Activated B cell treated with CpG ODN at 0.5 μM for 24 hours (primary cell): ENCODE measurements around the gene STPG3. TPM values are rescaled to one million over a fixed set of nuclear protein-coding genes. Genes with fewer than 3 reads are reported as not detected.

ENCODE experiments used
- ATAC-seq: fragments of 200-7000 bp; cut with Tn5 transposase; one replicate; pipeline ENCODE4 v1.10.0; 2021; ENCODE audit warnings: low read depth, mild to moderate bottlenecking, moderate library complexity
- CTCF ChIA-PET: fragments of 350-600 bp; sonication (Branson Sonifier 250); formaldehyde crosslinking; loops from one replicate; lab custom pipeline; 2021; ENCODE audit warnings: antibody characterized with exemption; lab: Charles Lee
- POLR2A ChIA-PET: fragments of 350-600 bp; sonication (Branson Sonifier 250); formaldehyde crosslinking; loops from one replicate; lab custom pipeline; 2021; ENCODE audit warnings: antibody characterized with exemption; lab: Charles Lee
- DNase-seq: peaks from one replicate; pipeline ENCODE4 v3.0.0; 2022
- H3K27ac Mint-ChIP-seq: one replicate; pipeline ENCODE4 v1.8.0; 2020; ENCODE audit warnings: mixed read lengths
- H3K27me3 Mint-ChIP-seq: one replicate; pipeline ENCODE4 v1.8.0; 2021; ENCODE audit warnings: mixed read lengths
- H3K36me3 Mint-ChIP-seq: one replicate; pipeline ENCODE4 v1.8.0; 2021; ENCODE audit warnings: low read depth, mixed read lengths
- H3K4me1 Mint-ChIP-seq: one replicate; pipeline ENCODE4 v1.8.0; 2021; ENCODE audit warnings: mixed read lengths
- H3K4me3 Mint-ChIP-seq: one replicate; pipeline ENCODE4 v1.8.0; 2020; ENCODE audit warnings: mild to moderate bottlenecking, mixed read lengths
- H3K9me3 Mint-ChIP-seq: one replicate; pipeline ENCODE4 v1.8.0; 2020; ENCODE audit warnings: mixed read lengths
- intact Hi-C: fragments of 100-400 bp; cut with micrococcal nuclease; formaldehyde crosslinking; loops from one replicate; pipeline ENCODE4 v1.15.1; 2024
- total RNA-seq: library from RNA; stranded (reverse); gene quantifications from 2 replicates; pipeline ENCODE4 v1.2.3, GENCODE V29; 2022
- TF ChIP-seq, protein P1 (sequence below): fragments of 200-600 bp; IDR thresholded peaks from one replicate; pipeline ENCODE4 v1.8.0; 2022; ENCODE audit warnings: antibody characterized with exemption, mild to moderate bottlenecking

STPG3 gene
- total RNA-seq, 1 donor from 2014 or later = not detected

- ATAC-seq (no peak), DNase-seq (no peak)
- no peak overlapping the region for H3K4me3 Mint-ChIP-seq
- H3K27me3 Mint-ChIP-seq = no peaks in the 10 kb centered on the region
- TF ChIP-seq, protein P1, sequence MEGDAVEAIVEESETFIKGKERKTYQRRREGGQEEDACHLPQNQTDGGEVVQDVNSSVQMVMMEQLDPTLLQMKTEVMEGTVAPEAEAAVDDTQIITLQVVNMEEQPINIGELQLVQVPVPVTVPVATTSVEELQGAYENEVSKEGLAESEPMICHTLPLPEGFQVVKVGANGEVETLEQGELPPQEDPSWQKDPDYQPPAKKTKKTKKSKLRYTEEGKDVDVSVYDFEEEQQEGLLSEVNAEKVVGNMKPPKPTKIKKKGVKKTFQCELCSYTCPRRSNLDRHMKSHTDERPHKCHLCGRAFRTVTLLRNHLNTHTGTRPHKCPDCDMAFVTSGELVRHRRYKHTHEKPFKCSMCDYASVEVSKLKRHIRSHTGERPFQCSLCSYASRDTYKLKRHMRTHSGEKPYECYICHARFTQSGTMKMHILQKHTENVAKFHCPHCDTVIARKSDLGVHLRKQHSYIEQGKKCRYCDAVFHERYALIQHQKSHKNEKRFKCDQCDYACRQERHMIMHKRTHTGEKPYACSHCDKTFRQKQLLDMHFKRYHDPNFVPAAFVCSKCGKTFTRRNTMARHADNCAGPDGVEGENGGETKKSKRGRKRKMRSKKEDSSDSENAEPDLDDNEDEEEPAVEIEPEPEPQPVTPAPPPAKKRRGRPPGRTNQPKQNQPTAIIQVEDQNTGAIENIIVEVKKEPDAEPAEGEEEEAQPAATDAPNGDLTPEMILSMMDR = no peak
- H3K27ac Mint-ChIP-seq = no peak overlapping the region
- H3K4me1 Mint-ChIP-seq = peaks cover 65% of the 10 kb centered on the region
- peaks cover 27% of the 10 kb centered on the region for H3K36me3 Mint-ChIP-seq
- ChIA-PET POLR2A (interaction anchor here (0.6 to 3.3 kb wide), 3 partner anchors 18 to 121 kb away, joined by 3 to 16 read pairs (median 5); partner anchors contain the start of genes NELFB and TUBB4B), CTCF (no interaction called here)
- H3K9me3 Mint-ChIP-seq = no peaks in the 10 kb centered on the region
- intact Hi-C loops = no loop called here
These were observed 21.4 kb downstream of the STPG3 start for GRCh38 chr9:137272241-137273094.

- Mint-ChIP-seq H3K4me3 (no peak overlapping the region), H3K36me3 (peaks cover 22% of the 10 kb centered on the region), H3K4me1 (peaks cover 62% of the 10 kb centered on the region), H3K27ac (no peak overlapping the region), H3K9me3 (no peaks in the 10 kb centered on the region), H3K27me3 (no peaks in the 10 kb centered on the region)
- no peak for ATAC-seq
- ChIA-PET POLR2A (interaction anchor here (1.5 to 3.3 kb wide), 2 partner anchors 19 to 32 kb away, joined by 5 to 16 read pairs; partner anchors contain the start of genes NELFB and TUBB4B), CTCF (no interaction called here)
- DNase-seq = no peak
- TF ChIP-seq, protein P1 = no peak
- intact Hi-C loops = no loop called here
These were observed 22.0 kb downstream of the STPG3 start for GRCh38 chr9:137273095-137273490.

DNA sequence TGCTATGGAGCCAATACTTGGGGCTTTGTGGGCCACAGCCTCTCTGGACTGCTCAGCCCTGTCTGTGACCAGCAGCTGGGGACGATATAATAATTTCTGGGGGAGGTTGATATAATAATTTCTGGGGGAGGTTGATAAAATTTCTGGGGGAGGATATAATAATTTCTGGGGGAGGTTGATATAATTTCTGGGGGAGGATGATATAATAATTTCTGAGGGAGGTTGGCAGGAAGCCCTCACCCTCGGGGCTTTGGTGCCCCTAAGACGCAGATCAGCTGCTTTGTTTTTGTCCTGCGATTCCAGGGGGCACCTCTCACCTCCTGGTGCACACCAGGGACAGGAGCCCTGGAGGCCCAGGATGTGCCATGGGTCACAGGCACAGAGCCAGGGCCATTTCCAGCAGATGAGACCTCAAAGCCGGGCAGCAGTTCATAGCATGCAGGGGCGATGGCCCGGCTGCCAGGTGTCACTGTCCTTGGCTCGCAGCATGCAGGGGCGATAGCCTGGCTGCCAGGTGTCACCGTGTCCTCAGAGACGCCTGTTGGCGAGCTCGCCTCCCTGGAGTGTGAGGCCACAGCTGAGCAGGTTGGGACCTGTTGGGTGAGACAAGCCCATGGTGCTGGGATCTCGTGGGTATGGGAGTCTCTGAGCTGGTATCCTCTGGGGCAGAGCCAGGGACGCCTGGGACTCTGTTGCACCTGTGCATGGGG is 22.7 kb downstream of the STPG3 start:
- POLR2A ChIA-PET = interaction anchor here (1.1 to 3.3 kb wide), 3 partner anchors 19 to 32 kb away, joined by 4 to 16 read pairs (median 5); partner anchors contain the start of genes NELFB and TUBB4B
- Mint-ChIP-seq H3K4me3 (no peak overlapping the region), H3K9me3 (no peaks in the 10 kb centered on the region), H3K36me3 (peaks cover 17% of the 10 kb centered on the region), H3K4me1 (peaks cover 55% of the 10 kb centered on the region), H3K27ac (peak overlapping the region; percentile 24), H3K27me3 (no peaks in the 10 kb centered on the region)
- CTCF ChIA-PET = interaction anchor here (1.4 kb wide), 1 partner anchor 11 kb away, joined by 3 read pairs; no protein-coding TSS in a partner anchor
- intact Hi-C loops = no loop called here
- no peak for DNase-seq
- ATAC-seq = no peak
- TF ChIP-seq, protein P1 = no peak

DNA sequence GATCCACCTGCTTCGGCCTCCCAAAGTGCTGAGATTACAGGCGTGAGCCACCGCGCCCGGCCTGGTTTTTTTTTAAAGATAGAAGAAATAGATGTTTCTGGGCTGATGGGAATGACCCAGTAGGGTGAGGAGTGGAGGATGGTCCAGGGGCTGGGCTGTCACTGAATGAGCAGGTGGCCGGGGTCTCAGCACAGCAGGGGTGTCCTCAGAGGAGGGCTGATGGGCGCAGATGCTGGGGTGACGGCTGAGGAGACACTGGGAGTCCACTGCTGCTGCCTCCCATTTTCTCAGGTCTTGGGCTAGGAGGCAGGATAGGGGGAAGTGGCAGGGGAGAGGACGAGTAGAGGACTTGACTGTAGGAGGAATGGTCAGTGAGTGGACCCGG is 24.1 kb downstream of the STPG3 start:
- peaks cover 45% of the 10 kb centered on the region for H3K4me1 Mint-ChIP-seq
- intact Hi-C loops = loop anchor here (5.0 kb wide), 1 partner anchor 148 kb away; no protein-coding TSS in a partner anchor
- POLR2A ChIA-PET = interaction anchor here (0.5 to 3.3 kb wide), 3 partner anchors 21 to 74 kb away, joined by 3 to 16 read pairs (median 4); partner anchors contain the start of gene TUBB4B
- CTCF ChIA-PET = no interaction called here
- H3K4me3 Mint-ChIP-seq = peak overlapping the region; percentile 11
- peaks cover 7% of the 10 kb centered on the region for H3K36me3 Mint-ChIP-seq
- TF ChIP-seq, protein P1 = no peak
- H3K9me3 Mint-ChIP-seq = no peaks in the 10 kb centered on the region
- no peak for DNase-seq
- H3K27ac Mint-ChIP-seq = peak overlapping the region; percentile 75
- no peaks in the 10 kb centered on the region for H3K27me3 Mint-ChIP-seq
- ATAC-seq = no peak
